Stimulated activated effector memory CD8-positive, alpha-beta T cell treated with anti-CD3 and anti-CD28 coated beads, Interleukin-12 subunit alpha, Interleukin-12 subunit beta, amount 100 ng/mL, for 72 hours (primary cell): ENCODE results near the gene GRIN1.
A peak's percentile ranks its signal among the peaks of the same experiment; 100 is the strongest.

Source experiments
- ATAC-seq: fragments of 150-1000 bp; cut with Tn5 transposase; 2 replicates; pipeline ENCODE4 v1.10.0; 2021
- DNase-seq, 2 donors: peaks; one replicate each; pipeline ENCODE4 v3.0.0; 2021 to 2022; ENCODE audit warnings: low spot score in 2 of 2
- H3K27ac Mint-ChIP-seq: one replicate; pipeline ENCODE4 v1.8.0; 2022; ENCODE audit warnings: mild to moderate bottlenecking, mixed read lengths
- H3K36me3 Mint-ChIP-seq: one replicate; pipeline ENCODE4 v1.8.0; 2022; ENCODE audit warnings: mild to moderate bottlenecking, mixed read lengths
- H3K4me1 Mint-ChIP-seq: one replicate; pipeline ENCODE4 v1.8.0; 2022; ENCODE audit warnings: mixed read lengths
- H3K4me3 Mint-ChIP-seq: one replicate; pipeline ENCODE4 v1.8.0; 2022; ENCODE audit warnings: mild to moderate bottlenecking, mixed read lengths
- H3K9me3 Mint-ChIP-seq: one replicate; pipeline ENCODE4 v1.8.0; 2022; ENCODE audit warnings: mixed read lengths

Gene GRIN1

DNA sequence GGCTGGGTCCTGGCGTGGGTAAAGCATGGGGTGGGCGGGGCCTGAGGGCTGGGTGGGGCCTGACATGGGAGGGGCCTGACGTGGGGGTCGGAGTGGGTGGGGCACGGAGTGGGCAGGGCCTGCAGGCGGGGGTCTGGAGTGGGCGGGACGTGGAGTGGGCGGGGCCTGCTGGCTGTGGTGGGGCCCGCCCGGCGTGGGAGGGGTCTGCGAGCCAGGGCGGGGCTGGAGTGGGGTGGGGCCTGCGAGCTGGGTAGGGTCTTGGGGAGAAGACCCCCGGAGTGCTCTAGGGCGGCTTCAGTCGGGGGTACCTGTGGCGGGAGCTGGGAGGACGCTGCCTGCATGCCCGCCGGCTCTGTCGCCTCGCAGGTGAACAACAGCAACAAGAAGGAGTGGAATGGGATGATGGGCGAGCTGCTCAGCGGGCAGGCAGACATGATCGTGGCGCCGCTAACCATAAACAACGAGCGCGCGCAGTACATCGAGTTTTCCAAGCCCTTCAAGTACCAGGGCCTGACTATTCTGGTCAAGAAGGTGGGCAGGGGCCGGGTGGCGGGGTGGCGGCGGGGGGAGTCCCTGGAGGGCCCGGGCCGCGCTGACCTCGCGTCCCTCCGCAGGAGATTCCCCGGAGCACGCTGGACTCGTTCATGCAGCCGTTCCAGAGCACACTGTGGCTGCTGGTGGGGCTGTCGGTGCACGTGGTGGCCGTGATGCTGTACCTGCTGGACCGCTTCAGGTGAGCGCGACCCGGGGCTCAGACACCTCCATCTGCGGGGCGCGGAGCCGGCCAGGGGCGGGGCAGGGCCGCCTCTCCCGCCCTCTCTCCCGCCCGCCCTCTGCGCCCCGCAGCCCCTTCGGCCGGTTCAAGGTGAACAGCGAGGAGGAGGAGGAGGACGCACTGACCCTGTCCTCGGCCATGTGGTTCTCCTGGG lies 22.9 kb downstream of the GRIN1 start:
- Mint-ChIP-seq H3K27ac (no peak overlapping the region), H3K9me3 (no peaks in the 10 kb centered on the region), H3K4me1 (peaks cover 23% of the 10 kb centered on the region), H3K4me3 (no peak overlapping the region), H3K36me3 (no peaks in the 10 kb centered on the region)
- no peak for DNase-seq
- ATAC-seq: no peak

DNA sequence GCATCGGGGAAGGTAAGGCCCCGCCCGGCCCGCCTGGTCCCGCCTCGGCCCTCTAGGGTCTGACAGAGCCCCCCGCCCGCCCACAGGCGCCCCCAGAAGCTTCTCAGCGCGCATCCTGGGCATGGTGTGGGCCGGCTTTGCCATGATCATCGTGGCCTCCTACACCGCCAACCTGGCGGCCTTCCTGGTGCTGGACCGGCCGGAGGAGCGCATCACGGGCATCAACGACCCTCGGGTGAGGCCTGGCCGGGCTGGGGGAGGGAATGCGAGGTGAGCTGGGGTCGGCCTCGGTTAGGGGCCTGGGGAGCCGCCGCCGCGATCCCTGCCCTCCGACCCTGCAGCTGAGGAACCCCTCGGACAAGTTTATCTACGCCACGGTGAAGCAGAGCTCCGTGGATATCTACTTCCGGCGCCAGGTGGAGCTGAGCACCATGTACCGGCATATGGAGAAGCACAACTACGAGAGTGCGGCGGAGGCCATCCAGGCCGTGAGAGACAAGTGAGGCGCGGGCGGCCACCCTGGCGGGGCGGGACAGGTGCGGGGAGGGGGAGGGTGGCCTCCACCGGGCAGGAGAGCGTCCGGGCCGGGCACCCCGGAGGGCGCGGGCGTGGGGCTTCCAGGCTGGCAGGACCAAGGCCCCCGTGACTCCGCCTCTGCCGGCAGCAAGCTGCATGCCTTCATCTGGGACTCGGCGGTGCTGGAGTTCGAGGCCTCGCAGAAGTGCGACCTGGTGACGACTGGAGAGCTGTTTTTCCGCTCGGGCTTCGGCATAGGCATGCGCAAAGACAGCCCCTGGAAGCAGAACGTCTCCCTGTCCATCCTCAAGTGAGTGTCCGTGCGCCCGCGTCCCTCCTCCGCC lies 23.8 kb downstream of the GRIN1 start:
- Mint-ChIP-seq H3K9me3 (no peaks in the 10 kb centered on the region), H3K27ac (no peak overlapping the region), H3K4me3 (peak overlapping the region; percentile 32), H3K4me1 (peaks cover 17% of the 10 kb centered on the region), H3K36me3 (no peaks in the 10 kb centered on the region)
- no peak for DNase-seq
- ATAC-seq: peak; percentile 29

DNA sequence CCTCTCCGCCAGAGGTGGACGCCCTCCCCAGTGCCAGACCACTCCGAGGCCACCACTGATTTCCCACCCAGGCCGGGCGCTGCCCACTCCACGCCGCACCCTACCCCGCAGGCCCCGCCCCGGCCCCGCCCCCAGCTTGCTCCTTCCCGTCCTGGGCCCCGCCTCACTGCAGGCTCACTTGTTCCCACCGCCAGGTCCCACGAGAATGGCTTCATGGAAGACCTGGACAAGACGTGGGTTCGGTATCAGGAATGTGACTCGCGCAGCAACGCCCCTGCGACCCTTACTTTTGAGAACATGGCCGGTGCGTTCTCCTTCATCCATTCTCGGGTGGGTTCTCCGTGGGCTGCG lies 24.4 kb downstream of the GRIN1 start:
- Mint-ChIP-seq H3K4me1 (peaks cover 11% of the 10 kb centered on the region), H3K4me3 (peak overlapping the region; percentile 32), H3K27ac (no peak overlapping the region), H3K36me3 (no peaks in the 10 kb centered on the region), H3K9me3 (no peaks in the 10 kb centered on the region)
- ATAC-seq (no peak), DNase-seq (no peak)

DNA sequence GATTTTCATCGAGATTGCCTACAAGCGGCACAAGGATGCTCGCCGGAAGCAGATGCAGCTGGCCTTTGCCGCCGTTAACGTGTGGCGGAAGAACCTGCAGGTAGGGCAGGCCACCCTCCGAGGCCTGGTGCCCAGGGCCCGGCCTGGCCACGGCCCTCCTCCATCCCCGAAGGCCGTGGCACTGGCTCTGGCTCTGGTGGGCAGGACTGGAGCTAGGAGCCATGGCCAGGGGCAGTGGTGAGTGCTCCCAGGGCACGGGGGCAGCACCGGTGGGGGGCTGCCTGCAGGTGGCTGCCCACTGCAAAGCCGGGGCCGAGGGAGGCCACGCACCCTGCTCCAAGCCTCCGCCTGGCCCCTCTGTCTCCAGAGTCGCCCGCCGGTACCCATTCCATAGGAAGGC lies 24.9 kb downstream of the GRIN1 start:
- DNase-seq: no peak
- Mint-ChIP-seq H3K9me3 (no peaks in the 10 kb centered on the region), H3K36me3 (no peaks in the 10 kb centered on the region), H3K27ac (no peak overlapping the region), H3K4me1 (peaks cover 7% of the 10 kb centered on the region), H3K4me3 (peak overlapping the region; percentile 32)
- ATAC-seq: no peak

DNA sequence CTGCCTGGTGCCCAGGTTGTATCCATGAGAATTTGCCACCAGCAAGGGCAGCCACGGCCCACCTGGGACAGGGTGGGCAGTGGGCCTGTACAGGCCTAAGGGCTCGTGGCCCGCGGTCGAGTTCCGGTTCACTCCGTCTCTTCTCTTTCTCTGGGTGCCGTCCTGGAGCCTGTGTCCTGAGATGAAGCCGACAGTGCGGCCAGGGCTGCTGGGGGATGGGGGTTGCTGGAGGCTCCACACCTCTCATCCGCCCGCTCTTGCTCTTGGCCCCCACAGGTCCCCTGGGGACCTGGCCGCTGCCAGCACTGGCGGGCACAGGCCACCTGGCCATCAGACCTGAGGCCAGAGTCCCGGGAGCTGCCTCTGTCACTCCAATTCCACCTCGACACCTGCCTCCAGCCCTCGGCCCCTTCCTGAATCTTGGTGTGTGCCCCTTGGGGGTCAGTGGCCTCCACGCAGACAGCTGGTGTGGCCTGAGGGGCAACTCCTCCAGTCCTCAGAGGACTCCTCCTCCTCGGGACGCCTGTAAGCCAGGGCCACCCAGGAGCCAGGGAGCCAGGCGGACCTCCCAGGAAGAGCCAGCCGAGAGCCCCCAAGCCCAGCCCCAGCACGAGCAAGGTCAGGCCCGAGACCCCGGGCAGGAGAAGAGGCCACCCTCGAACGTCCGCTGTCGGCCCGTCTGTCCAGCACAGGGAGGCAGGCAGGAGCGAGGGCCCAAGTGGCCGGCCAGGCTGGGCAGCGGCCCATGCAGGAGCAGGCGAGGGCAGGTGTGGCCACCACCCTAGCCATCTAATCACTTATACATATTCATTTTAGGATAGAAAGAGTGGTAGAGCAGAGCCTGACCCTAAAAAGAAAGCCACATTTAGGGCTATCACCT lies 25.7 kb downstream of the GRIN1 start:
- ATAC-seq: no peak
- H3K9me3 Mint-ChIP-seq: no peaks in the 10 kb centered on the region
- H3K36me3 Mint-ChIP-seq: no peaks in the 10 kb centered on the region
- H3K4me3 Mint-ChIP-seq: no peak overlapping the region
- no peaks in the 10 kb centered on the region for H3K4me1 Mint-ChIP-seq
- no peak for DNase-seq
- H3K27ac Mint-ChIP-seq: no peak overlapping the region

DNA sequence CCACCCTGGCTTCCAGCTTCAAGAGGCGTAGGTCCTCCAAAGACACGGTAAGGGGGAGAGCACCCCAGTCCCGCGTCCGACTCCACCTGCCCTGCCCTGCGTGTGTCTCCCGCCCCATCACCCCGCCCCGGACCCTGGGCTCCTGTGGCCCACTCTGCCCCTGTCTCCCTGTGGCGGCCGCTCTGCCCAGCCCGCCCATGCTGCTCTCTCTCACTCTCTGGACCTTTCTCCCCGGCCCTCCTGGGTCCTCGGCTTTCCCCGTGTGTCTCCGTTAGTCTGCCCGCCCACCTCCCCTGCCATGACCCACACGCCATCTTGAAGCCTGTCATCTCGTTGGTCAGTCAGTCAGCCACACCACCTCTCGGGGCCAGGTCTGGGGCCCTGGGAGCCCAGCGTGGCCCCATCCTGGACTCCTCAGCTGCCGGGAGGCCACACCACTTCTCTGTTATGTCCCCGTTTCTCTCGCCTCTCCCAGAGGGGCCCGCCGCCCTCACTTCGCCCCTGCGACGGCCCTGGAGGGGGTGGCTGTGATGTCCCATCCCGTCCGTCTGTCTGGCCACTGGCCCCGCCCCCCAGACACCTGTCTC lies 26.4 kb downstream of the GRIN1 start:
- ATAC-seq: no peak
- H3K4me3 Mint-ChIP-seq: no peak overlapping the region
- no peaks in the 10 kb centered on the region for H3K9me3 Mint-ChIP-seq
- no peak overlapping the region for H3K27ac Mint-ChIP-seq
- no peaks in the 10 kb centered on the region for H3K4me1 Mint-ChIP-seq
- no peaks in the 10 kb centered on the region for H3K36me3 Mint-ChIP-seq
- no peak for DNase-seq

DNA sequence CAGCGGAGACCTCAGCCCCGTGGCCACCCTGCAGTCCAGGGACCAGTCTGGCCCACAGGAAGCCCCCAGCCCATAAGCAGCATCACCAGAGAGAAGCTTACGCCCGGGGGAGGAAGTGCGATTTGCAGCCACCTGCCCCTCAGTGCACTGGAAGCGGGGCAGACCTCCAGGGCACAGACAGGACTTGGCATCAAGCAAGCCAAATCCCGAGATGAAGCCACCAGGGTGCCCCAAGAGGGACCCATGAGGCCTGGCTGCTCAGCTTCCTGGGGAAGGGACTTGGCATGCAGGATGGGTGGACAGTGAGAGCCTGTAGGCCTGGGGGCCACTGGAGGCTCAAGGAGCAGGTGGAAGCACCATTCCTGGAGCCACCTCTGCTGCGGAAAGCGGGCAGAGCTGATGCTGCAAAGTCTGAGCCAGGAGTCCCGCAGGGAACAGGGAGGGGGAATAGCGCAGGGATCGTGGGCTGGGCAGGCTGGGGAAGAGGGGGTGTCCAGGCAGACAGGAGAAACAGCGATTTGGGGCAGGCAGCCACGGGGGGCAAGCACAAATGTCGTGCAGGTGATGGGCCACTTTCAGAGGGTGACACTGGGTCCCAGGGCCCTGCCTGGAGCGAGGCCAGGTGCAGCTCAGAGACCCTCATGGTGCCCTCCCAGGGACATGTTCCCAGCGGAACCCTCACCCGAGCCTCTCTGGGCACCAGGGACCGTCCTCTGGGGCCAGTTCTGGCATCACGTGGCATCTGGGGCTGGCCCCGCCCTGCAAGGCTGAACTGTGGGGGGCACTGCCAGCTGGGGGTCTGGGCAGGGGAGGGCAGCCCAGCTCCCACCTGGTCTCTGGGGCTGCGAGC lies 27.7 kb downstream of the GRIN1 start:
- H3K4me1 Mint-ChIP-seq: no peaks in the 10 kb centered on the region
- ATAC-seq (no peak), DNase-seq (no peak)
- no peak overlapping the region for H3K4me3 Mint-ChIP-seq
- no peak overlapping the region for H3K27ac Mint-ChIP-seq
- H3K9me3 Mint-ChIP-seq: no peaks in the 10 kb centered on the region
- no peaks in the 10 kb centered on the region for H3K36me3 Mint-ChIP-seq

DNA sequence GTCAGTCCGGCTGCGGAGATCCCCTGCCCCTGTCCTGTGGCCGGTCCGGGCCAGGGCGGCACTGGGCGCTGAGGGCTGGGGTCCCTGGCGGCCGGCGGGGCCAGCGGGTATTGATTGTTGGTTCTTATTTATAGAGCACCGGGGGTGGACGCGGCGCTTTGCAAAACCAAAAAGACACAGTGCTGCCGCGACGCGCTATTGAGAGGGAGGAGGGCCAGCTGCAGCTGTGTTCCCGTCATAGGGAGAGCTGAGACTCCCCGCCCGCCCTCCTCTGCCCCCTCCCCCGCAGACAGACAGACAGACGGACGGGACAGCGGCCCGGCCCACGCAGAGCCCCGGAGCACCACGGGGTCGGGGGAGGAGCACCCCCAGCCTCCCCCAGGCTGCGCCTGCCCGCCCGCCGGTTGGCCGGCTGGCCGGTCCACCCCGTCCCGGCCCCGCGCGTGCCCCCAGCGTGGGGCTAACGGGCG lies 28.4 kb downstream of the GRIN1 start:
- H3K4me3 Mint-ChIP-seq: no peak overlapping the region

DNA sequence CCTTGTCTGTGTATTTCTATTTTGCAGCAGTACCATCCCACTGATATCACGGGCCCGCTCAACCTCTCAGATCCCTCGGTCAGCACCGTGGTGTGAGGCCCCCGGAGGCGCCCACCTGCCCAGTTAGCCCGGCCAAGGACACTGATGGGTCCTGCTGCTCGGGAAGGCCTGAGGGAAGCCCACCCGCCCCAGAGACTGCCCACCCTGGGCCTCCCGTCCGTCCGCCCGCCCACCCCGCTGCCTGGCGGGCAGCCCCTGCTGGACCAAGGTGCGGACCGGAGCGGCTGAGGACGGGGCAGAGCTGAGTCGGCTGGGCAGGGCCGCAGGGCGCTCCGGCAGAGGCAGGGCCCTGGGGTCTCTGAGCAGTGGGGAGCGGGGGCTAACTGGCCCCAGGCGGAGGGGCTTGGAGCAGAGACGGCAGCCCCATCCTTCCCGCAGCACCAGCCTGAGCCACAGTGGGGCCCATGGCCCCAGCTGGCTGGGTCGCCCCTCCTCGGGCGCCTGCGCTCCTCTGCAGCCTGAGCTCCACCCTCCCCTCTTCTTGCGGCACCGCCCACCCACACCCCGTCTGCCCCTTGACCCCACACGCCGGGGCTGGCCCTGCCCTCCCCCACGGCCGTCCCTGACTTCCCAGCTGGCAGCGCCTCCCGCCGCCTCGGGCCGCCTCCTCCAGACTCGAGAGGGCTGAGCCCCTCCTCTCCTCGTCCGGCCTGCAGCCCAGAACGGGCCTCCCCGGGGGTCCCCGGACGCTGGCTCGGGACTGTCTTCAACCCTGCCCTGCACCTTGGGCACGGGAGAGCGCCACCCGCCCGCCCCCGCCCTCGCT lies 29.0 kb downstream of the GRIN1 start:
- Mint-ChIP-seq H3K9me3 (no peaks in the 10 kb centered on the region), H3K4me3 (peak overlapping the region; percentile 43), H3K4me1 (no peaks in the 10 kb centered on the region), H3K36me3 (no peaks in the 10 kb centered on the region), H3K27ac (no peak overlapping the region)
- peak; percentile 2 for ATAC-seq
- DNase-seq: no peak

More for the DNA sequence above, 28.4 kb downstream of the GRIN1 start:
- Mint-ChIP-seq H3K27ac (no peak overlapping the region), H3K4me1 (no peaks in the 10 kb centered on the region), H3K9me3 (no peaks in the 10 kb centered on the region), H3K36me3 (no peaks in the 10 kb centered on the region)
- DNase-seq: no peak
- no peak for ATAC-seq

DNA sequence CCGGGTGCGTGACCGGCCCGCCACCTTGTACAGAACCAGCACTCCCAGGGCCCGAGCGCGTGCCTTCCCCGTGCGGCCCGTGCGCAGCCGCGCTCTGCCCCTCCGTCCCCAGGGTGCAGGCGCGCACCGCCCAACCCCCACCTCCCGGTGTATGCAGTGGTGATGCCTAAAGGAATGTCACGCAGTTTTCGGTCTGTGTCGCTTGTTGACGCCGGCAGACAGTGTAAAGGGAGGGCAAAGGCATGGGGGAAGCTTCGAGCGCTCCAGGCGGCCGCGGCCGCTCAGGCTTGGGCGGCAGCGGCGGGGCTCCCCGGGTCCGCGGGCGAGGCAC lies 29.6 kb downstream of the GRIN1 start:
- no peaks in the 10 kb centered on the region for H3K36me3 Mint-ChIP-seq
- no peaks in the 10 kb centered on the region for H3K4me1 Mint-ChIP-seq
- ATAC-seq (peak; percentile 17), DNase-seq (no peak)
- no peaks in the 10 kb centered on the region for H3K9me3 Mint-ChIP-seq
- peak overlapping the region; percentile 43 for H3K4me3 Mint-ChIP-seq
- no peak overlapping the region for H3K27ac Mint-ChIP-seq

DNA sequence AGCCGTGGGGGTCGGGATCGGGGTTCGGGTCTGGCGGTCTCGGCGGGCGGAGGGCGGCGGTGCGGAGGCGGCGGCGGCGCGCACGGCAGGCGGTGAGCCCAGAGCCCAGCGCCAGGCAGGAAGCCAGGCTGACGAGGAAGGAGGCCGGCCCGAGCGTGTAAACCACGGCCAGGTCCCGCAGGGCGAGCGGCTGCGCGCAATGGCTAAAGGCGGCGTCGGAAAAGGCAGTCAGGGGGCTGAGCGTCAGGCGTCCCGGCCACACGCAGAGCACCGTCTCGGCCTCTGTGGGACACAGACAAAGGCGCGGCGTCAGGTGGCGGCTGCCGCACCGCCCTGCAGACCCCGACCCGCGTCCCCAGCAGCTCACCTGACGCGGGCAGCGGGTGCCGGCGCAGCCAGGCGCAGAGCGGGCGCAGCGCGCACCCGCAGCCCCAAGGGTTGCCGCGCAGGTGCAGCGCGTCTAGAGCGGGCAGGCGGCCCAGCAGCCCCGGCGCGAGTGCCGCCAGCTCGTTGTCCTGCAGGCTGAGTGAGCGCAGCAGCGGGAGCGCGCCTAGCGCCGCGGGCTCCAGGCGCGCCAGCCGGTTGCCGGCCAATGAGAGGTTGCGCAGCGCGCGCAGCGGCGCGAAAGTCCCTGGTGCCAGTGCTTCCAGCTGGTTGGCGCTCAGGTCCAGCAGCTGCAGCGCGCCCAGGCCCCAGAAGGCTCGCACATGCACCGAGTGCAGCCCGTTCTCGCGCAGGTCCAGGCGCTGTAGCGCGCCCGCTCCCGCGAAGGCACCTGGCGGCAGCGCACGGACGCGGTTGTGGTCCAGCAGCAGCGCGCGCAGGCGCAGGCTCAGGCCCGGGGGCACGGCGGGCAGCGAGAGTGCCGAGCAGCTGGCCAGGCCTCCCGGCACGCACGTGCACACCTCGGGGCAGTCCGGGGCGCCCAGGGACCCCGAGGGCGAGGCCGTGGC lies 30.2 kb downstream of the GRIN1 start:
- peak in 1 of 2 donors; percentile 67 for DNase-seq
- peak overlapping the region; percentile 43 for H3K4me3 Mint-ChIP-seq
- no peaks in the 10 kb centered on the region for H3K4me1 Mint-ChIP-seq
- peak; percentile 40 for ATAC-seq
- no peaks in the 10 kb centered on the region for H3K9me3 Mint-ChIP-seq
- no peak overlapping the region for H3K27ac Mint-ChIP-seq
- H3K36me3 Mint-ChIP-seq: no peaks in the 10 kb centered on the region

DNA sequence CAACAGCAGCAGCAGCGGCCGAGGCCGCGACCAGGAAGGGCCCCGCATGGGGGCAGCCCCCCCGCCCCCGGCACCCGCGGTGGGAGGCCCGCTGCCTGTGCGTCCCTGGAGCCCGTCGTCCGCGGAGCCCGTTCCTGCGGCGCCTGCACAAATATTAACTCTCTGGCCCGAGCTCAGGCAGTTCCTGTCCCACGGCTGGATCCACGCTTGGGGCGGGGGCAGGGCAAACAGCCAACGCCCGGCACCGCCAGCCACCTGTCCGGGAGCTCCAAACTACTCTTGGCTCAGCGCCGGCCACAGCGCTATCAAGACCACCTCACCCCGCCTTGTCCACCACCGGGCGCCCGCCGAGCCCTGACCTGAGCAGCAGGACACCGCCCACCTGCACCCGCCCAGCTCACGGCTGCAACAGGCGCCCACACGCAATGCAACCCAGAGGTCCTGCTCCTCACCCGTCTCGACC lies 31.0 kb downstream of the GRIN1 start, which contains the start of gene LRRC26:
LRRC26 (minus strand) TSS at position 156 of the 463 bp plus-strand sequence; CDS start at position 48, 108 bp downstream.
- H3K9me3 Mint-ChIP-seq: no peaks in the 10 kb centered on the region
- no peak within 1 kb of the TSS for H3K27ac Mint-ChIP-seq
- H3K36me3 Mint-ChIP-seq: no peaks in the 10 kb centered on the region
- no peaks in the 10 kb centered on the region for H3K4me1 Mint-ChIP-seq
- DNase-seq (no peak), ATAC-seq (no peak)
- H3K4me3 Mint-ChIP-seq: peak within 1 kb of the TSS; percentile 43
